HEK293T (cell line): Measurements from ENCODE around the gene MOGAT3.

Source experiments
- BHLHE40 ChIP-seq: fragments of 450-650 bp; IDR thresholded peaks from 2 replicates; pipeline ENCODE4 v1.6.1; 2016; ENCODE audit warnings: mild to moderate bottlenecking, moderate library complexity, borderline replicate concordance
- ELF4 ChIP-seq: fragments of 450-650 bp; IDR thresholded peaks from 2 replicates; pipeline ENCODE4 v1.6.1; 2017; ENCODE audit warnings: antibody characterized with exemption
- FOXM1 ChIP-seq: fragments of 450-650 bp; IDR thresholded peaks from 2 replicates; pipeline ENCODE4 v1.6.1; 2017; ENCODE audit warnings: mild to moderate bottlenecking, borderline replicate concordance
- SUZ12 ChIP-seq: fragments of 450-650 bp; IDR thresholded peaks from 2 replicates; pipeline ENCODE4 v1.6.1; 2016; ENCODE audit warnings: mild to moderate bottlenecking
- ZNF384 ChIP-seq: fragments of 450-650 bp; IDR thresholded peaks from 2 replicates; pipeline ENCODE4 v1.6.1; 2016

- no peak for TF ChIP-seq SUZ12
- no peak for TF ChIP-seq ZNF384
- TF ChIP-seq FOXM1: no peak
- TF ChIP-seq ELF4: no peak
- no peak for TF ChIP-seq BHLHE40
Measured at GRCh38 chr7:101232141-101232850, 31.5 kb upstream of the MOGAT3 start.
